ENCODE results near the gene ZFP3.
"Not testable (repeated sequence)": the region's sequence is repeated elsewhere in the genome, so short reads cannot be mapped to it uniquely, and the experiment has no call there.

ZFP3 gene

DNA sequence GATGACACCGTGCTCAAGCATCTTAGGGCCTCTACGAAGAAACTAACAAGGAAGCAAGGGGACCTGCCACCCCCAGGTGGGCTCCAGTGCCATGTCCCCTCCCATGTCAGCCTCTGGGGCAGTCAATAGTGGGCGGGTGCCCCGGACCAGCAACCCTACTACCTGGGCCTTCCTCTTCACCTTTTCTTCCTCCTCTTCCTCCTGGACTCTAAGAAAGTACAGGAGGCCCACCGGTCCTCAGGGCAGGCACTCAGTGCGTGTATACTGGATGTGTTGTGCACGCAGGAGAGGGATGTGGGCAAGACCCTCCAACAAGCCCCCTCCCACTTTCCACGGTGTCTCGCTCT is 59.9 kb downstream of the ZFP3 start:
- not testable (repeated sequence) for H3K4me1 Mint-ChIP-seq, H3K36me3 Mint-ChIP-seq, H3K27me3 Mint-ChIP-seq, H3K4me3 Mint-ChIP-seq, H3K27ac Mint-ChIP-seq, H3K9me3 Mint-ChIP-seq

DNA sequence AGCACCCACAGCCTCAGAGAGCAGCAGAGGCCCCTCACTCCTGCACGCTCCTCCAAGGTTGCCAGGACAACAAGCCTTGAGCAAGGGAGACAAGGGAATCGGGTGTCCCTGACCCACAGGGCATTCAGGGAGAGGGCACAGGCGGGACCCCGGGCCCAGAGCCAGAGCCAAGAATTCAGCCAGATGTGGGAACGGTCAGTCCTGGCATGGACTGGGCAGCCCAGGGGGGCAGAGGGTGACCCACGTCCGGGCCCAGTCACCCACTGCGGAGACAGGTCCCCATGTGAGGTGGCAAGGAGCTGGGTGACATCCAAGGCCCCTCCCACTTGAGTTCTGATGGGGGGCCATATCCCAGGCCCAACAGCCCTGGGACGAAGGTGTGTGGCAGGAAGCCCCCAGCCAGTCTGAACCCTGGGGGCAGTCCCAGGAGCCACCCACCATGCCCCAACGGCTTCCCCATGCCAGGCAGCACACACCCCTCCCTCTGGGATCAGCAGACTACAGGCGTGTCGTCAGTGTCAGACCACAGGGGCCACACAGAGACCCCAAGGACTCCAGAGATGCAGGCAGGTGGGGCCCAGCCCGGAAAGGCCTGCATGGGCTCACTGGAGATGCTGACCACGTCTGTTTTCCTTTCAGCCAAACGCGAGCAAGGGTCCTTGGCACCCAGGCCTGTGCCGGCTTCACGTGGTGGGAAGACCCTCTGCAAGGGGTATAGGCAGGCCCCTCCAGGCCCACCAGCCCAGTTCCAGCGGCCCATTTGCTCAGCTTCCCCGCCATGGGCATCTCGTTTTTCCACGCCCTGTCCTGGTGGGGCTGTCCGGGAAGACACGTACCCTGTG is 60.6 kb downstream of the ZFP3 start:
- Mint-ChIP-seq H3K27me3 (no peaks in the 10 kb centered on the region), H3K36me3 (no peaks in the 10 kb centered on the region), H3K4me1 (no peaks in the 10 kb centered on the region), H3K4me3 (no peak overlapping the region), H3K27ac (no peak overlapping the region), H3K9me3 (no peaks in the 10 kb centered on the region)

DNA sequence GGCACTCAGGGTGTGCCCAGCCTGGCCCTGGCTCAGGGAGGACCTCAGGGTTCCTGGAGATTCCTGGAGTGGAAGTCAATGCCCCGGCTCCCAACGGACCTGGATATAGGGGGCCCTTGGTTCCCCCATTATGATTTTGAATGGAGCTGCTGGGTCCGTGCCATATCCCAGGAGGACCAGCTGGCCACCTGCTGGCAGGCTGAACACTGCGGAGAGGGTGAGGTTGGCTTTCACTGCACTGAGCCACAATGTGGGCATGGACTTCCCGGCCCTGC is 61.1 kb downstream of the ZFP3 start:
- H3K9me3 Mint-ChIP-seq = no peaks in the 10 kb centered on the region
- no peak overlapping the region for H3K4me3 Mint-ChIP-seq
- no peaks in the 10 kb centered on the region for H3K27me3 Mint-ChIP-seq
- H3K4me1 Mint-ChIP-seq = no peaks in the 10 kb centered on the region
- H3K36me3 Mint-ChIP-seq = no peaks in the 10 kb centered on the region
- no peak overlapping the region for H3K27ac Mint-ChIP-seq

DNA sequence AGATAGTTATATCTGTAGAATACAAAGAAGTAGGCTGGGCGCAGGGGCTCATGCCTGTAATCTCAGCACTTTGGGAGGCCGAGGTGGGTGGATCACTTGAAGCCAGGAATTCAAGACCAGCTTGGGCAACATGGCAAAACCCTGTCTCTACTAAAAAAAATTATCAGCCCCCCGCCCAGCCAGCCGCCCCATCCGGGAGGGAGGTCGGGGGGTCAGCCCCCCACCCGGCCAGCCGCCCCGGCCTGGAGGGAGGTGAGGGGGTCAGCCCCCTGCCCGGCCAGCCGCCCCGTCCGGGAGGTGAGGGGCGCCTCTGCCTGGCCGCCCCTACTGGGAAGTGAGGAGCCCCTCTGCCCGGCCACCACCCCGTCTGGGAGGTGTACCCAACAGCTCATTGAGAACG is 64.6 kb downstream of the ZFP3 start:
- not testable (repeated sequence) for H3K27ac Mint-ChIP-seq, H3K9me3 Mint-ChIP-seq, H3K27me3 Mint-ChIP-seq, H3K4me1 Mint-ChIP-seq, H3K4me3 Mint-ChIP-seq, H3K36me3 Mint-ChIP-seq
